SK-N-SH (cell line): Measurements from ENCODE around the gene COL24A1. TPM values are rescaled to one million over a fixed set of nuclear protein-coding genes. Genes with fewer than 3 reads are reported as not detected.

Source experiments
- CTCF ChIA-PET: fragments of 300-600, 350-600 bp; formaldehyde crosslinking; extraction: SDS; loops from one replicate; lab custom pipeline; 2021; lab: Yijun Ruan, JAX
- POLR2A ChIA-PET: fragments of 350-600 bp; sonication (Branson Sonifier 250); formaldehyde crosslinking; extraction: SDS; loops from one replicate; lab custom pipeline; 2020; ENCODE audit warnings: antibody characterized with exemption, inconsistent platforms; lab: Yijun Ruan, JAX
- DNase-seq: peaks from one replicate; pipeline ENCODE4 v3.0.0; 2012
- H2AFZ ChIP-seq: fragments of 200-600 bp; sonication (generic); 2 replicates; pipeline ENCODE4 v1.8.1; 2016; ENCODE audit warnings: antibody characterized with exemption, mild to moderate bottlenecking, low read depth
- H3F3A ChIP-seq: fragments of 200-600 bp; sonication (generic); replicated peaks from 2 replicates; pipeline ENCODE3; 2016; ENCODE audit warnings: antibody characterized with exemption, mild to moderate bottlenecking; ENCODE audit not compliant: insufficient read depth
- H3K27ac ChIP-seq, 2 experiments: fragments of 200-500 bp in 1 of 2; fragments of 200-600 bp in 1 of 2; sonication (Bioruptor generic) in 1 of 2; sonication (generic), shearing (Covaris generic) in 1 of 2; 2 replicates each; pipeline versions ENCODE4 v1.5.1 to v1.6.1; 2014 to 2016; ENCODE audit warnings: low read depth in 2 of 2, inconsistent platforms in 1 of 2, low read length in 1 of 2, mild to moderate bottlenecking in 1 of 2, mixed read lengths in 1 of 2
- H3K27me3 ChIP-seq: fragments of 200-600 bp; sonication (generic), shearing (Covaris generic); 2 replicates; pipeline ENCODE4 v1.6.1; 2016; ENCODE audit warnings: mixed run types; ENCODE audit not compliant: insufficient read depth
- H3K36me3 ChIP-seq, 2 experiments: fragments of 200-500 bp in 1 of 2; fragments of 200-600 bp in 1 of 2; sonication (Bioruptor generic) in 1 of 2; sonication (generic) in 1 of 2; replicated peaks in 1 of 2; 2 replicates each; pipeline versions ENCODE3 to v1.5.1; 2014 to 2016; ENCODE audit warnings: low read length in 1 of 2, mild to moderate bottlenecking in 1 of 2; ENCODE audit not compliant: insufficient read depth in 2 of 2, control insufficient read depth in 1 of 2
- H3K4me1 ChIP-seq, 2 experiments: fragments of 200-500 bp in 1 of 2; fragments of 200-600 bp in 1 of 2; sonication (Bioruptor generic) in 1 of 2; sonication (generic), shearing (Covaris generic) in 1 of 2; 2 replicates each; pipeline versions ENCODE4 v1.5.1 to v1.6.1; 2014 to 2016; ENCODE audit warnings: low read depth in 1 of 2, low read length in 1 of 2, mixed run types in 1 of 2; ENCODE audit not compliant: insufficient read depth in 2 of 2, control insufficient read depth in 1 of 2
- H3K4me2 ChIP-seq: fragments of 200-600 bp; sonication (generic), shearing (Covaris generic); 2 replicates; pipeline ENCODE4 v1.6.1; 2017; ENCODE audit warnings: mixed run types
- H3K4me3 ChIP-seq, 2 experiments: fragments of 200-500 bp in 1 of 2; fragments of 200-600 bp in 1 of 2; sonication (Bioruptor generic) in 1 of 2; sonication (generic), shearing (Covaris generic) in 1 of 2; 2 replicates each; pipeline versions ENCODE4 v1.5.1 to v1.8.1; 2014 to 2016; ENCODE audit warnings: low read depth in 2 of 2, inconsistent platforms in 1 of 2, low read length in 1 of 2, mild to moderate bottlenecking in 1 of 2, mixed read lengths in 1 of 2, moderate library complexity in 1 of 2
- H3K79me2 ChIP-seq: fragments of 200-600 bp; sonication (generic); 2 replicates; pipeline ENCODE4 v1.8.1; 2017; ENCODE audit warnings: mild to moderate bottlenecking; ENCODE audit not compliant: insufficient read depth
- H3K9ac ChIP-seq: fragments of 200-600 bp; sonication (generic); 2 replicates; pipeline ENCODE4 v1.6.1; 2017; ENCODE audit warnings: mixed run types
- H3K9me2 ChIP-seq: fragments of 200-600 bp; sonication (generic); 2 replicates; pipeline ENCODE4 v1.6.1; 2017; ENCODE audit warnings: mixed run types
- H3K9me3 ChIP-seq: fragments of 200-600 bp; sonication (generic); 2 replicates; pipeline ENCODE4 v1.6.1; 2017; ENCODE audit warnings: mixed run types, mild to moderate bottlenecking, moderate library complexity
- H4K20me1 ChIP-seq: fragments of 200-600 bp; sonication (generic); 2 replicates; pipeline ENCODE4 v1.6.1; 2017; ENCODE audit warnings: mild to moderate bottlenecking, mixed run types; ENCODE audit not compliant: insufficient read depth
- CHD2 ChIP-seq: fragments of 150-350 bp; IDR thresholded peaks from 2 replicates; pipeline ENCODE4 v1.6.1; 2018; ENCODE audit warnings: low read length; ENCODE audit not compliant: partially characterized antibody
- CTCF ChIP-seq: fragments of 200-600 bp; sonication (generic); IDR thresholded peaks from 2 replicates; pipeline ENCODE4 v1.6.1; 2017; ENCODE audit warnings: antibody characterized with exemption, mild to moderate bottlenecking, moderate library complexity
- EZH2phosphoT487 ChIP-seq: fragments of 200-600 bp; sonication (generic); IDR thresholded peaks from 2 replicates; pipeline ENCODE4 v1.6.1; 2017; ENCODE audit warnings: low read depth, mixed run types, mild to moderate bottlenecking, antibody characterized with exemption, moderate library complexity, borderline replicate concordance
- FOSL2 ChIP-seq: IDR thresholded peaks from 2 replicates; pipeline ENCODE4 v1.4.0; 2012; ENCODE audit warnings: low read depth, mild to moderate bottlenecking, moderate library complexity, borderline replicate concordance
- FOXJ3 ChIP-seq: sonication (generic); formaldehyde crosslinking; IDR thresholded peaks from 2 replicates; pipeline ENCODE4 v1.5.1; 2020; ENCODE audit warnings: mild to moderate bottlenecking, missing genetic modification reagents
- GABPA ChIP-seq: IDR thresholded peaks from 2 replicates; pipeline ENCODE4 v1.4.0; 2012; ENCODE audit warnings: low read depth, mild to moderate bottlenecking
- GATA2 ChIP-seq: sonication (generic); formaldehyde crosslinking; IDR thresholded peaks from 2 replicates; pipeline ENCODE4 v1.5.0; 2020; ENCODE audit warnings: mild to moderate bottlenecking, missing genetic modification reagents
- IRF3 ChIP-seq: fragments of 150-350 bp; IDR thresholded peaks from 2 replicates; pipeline ENCODE4 v1.6.1; 2016; ENCODE audit warnings: mild to moderate bottlenecking, low read depth, low read length
- MEF2A ChIP-seq: IDR thresholded peaks from 2 replicates; pipeline ENCODE4 v1.4.0; 2012; ENCODE audit warnings: low read depth, borderline replicate concordance
- MXI1 ChIP-seq: IDR thresholded peaks from 2 replicates; pipeline ENCODE4 v1.6.1; 2012; ENCODE audit warnings: mild to moderate bottlenecking, low read depth, low read length, improper control_type of control experiment
- NRF1 ChIP-seq: IDR thresholded peaks from 2 replicates; pipeline ENCODE4 v1.6.1; 2012; ENCODE audit warnings: low read depth, mild to moderate bottlenecking, low read length
- PBX3 ChIP-seq: IDR thresholded peaks from 2 replicates; pipeline ENCODE4; 2012
- RXRA ChIP-seq: IDR thresholded peaks from 2 replicates; pipeline ENCODE4 v1.4.0; 2012; ENCODE audit warnings: low read depth, mild to moderate bottlenecking, borderline replicate concordance
- SIN3A ChIP-seq: IDR thresholded peaks from 2 replicates; pipeline ENCODE4 v1.6.1; 2012; ENCODE audit warnings: low read depth, mild to moderate bottlenecking, low read length, moderate library complexity, borderline replicate concordance
- SMC3 ChIP-seq: IDR thresholded peaks from 2 replicates; pipeline ENCODE4 v1.6.1; 2012; ENCODE audit warnings: low read depth, low read length, improper control_type of control experiment
- TCF12 ChIP-seq: IDR thresholded peaks from 2 replicates; pipeline ENCODE4 v1.4.0; 2012
- TEAD4 ChIP-seq: IDR thresholded peaks from 2 replicates; pipeline ENCODE4 v1.4.0; 2012; ENCODE audit warnings: mild to moderate bottlenecking, borderline replicate concordance; ENCODE audit not compliant: insufficient read depth
- YY1 ChIP-seq: IDR thresholded peaks from 2 replicates; pipeline ENCODE4 v1.4.0; 2012; ENCODE audit warnings: low read depth, mild to moderate bottlenecking
- ZBTB33 ChIP-seq: IDR thresholded peaks from 2 replicates; pipeline ENCODE4 v1.4.0; 2012; ENCODE audit warnings: low read depth, borderline replicate concordance
- WGBS: methylation state at CpG from one replicate; pipeline ENCODE4 v1.1.6; 2017; ENCODE audit warnings: low lambda C conversion rate; 5-methylcytosine and 5-hydroxymethylcytosine counted together
- polyA plus RNA-seq, 3 experiments: library from polyadenylated mRNA; depleted of rRNA; stranded (reverse); fragments of >200 nt; gene quantifications; 2 replicates each; pipeline ENCODE4 v1.2.3, GENCODE V29; 2012

COL24A1 gene
- polyA plus RNA-seq, 1 of the 3 experiments (the other 2 are of a cell fraction): not detected

- TF ChIP-seq NRF1: no peak
- no peak for TF ChIP-seq SIN3A
- TF ChIP-seq FOXJ3 (CRISPR knock-in tag): no peak
- TF ChIP-seq CHD2: no peak
- no peak for TF ChIP-seq RXRA
- TF ChIP-seq MEF2A: no peak
- no peak for TF ChIP-seq FOSL2
- no peak for TF ChIP-seq EZH2phosphoT487
- TF ChIP-seq, all 33 proteins: peak for 0
Measured at GRCh38 chr1:86105533-86105866, 51.1 kb downstream of the COL24A1 start (continued).

GRCh38 chr1:86104606-86105532 is 51.7 kb downstream of the COL24A1 start:
- no peak overlapping the region for H3K9ac ChIP-seq
- no peaks in the 10 kb centered on the region for H3K36me3 ChIP-seq
- no peaks in the 10 kb centered on the region for H4K20me1 ChIP-seq
- no peak for TF ChIP-seq YY1
- ChIA-PET CTCF (no interaction called here), POLR2A (no interaction called here)
- 6% methylated on average over 9 of the region's 12 CpGs for WGBS
- H3K9me2 ChIP-seq: no peaks in the 10 kb centered on the region
- DNase-seq: no peak
- H3K4me1 ChIP-seq: no peaks in the 10 kb centered on the region
- no peaks in the 10 kb centered on the region for H3K9me3 ChIP-seq
- H3K79me2 ChIP-seq: no peaks in the 10 kb centered on the region
- peaks cover 7% of the 10 kb centered on the region; the same call in 1 of the 2 replicates for H3K27me3 ChIP-seq
- no peak overlapping the region for H3K27ac ChIP-seq
- no peak overlapping the region for H3K4me3 ChIP-seq
- no peaks in the 10 kb centered on the region for H3F3A ChIP-seq
- H2AFZ ChIP-seq: no peak overlapping the region
- no peak overlapping the region for H3K4me2 ChIP-seq

GRCh38 chr1:86101616-86102015 is 55.0 kb downstream of the COL24A1 start:
- Histone ChIP-seq H3K9me3 (no peaks in the 10 kb centered on the region), H3K9ac (no peak overlapping the region), H3K36me3 (no peaks in the 10 kb centered on the region), H3F3A (no peaks in the 10 kb centered on the region), H3K79me2 (no peaks in the 10 kb centered on the region), H3K4me3 (no peak overlapping the region), H3K27me3 (0 out of 2 replicates have a peak, but pooled peaks cover 7% of the 10 kb centered on the region), H4K20me1 (no peaks in the 10 kb centered on the region), H2AFZ (no peak overlapping the region), H3K4me1 (no peaks in the 10 kb centered on the region), H3K4me2 (no peak overlapping the region), H3K27ac (no peak overlapping the region)
- CTCF ChIA-PET: no interaction called here
- POLR2A ChIA-PET: no interaction called here
- DNase-seq: no peak
- TF ChIP-seq GATA2 (CRISPR knock-in tag): no peak
- no peak for TF ChIP-seq TEAD4
- TF ChIP-seq MXI1: no peak
- no peak for TF ChIP-seq FOSL2
- TF ChIP-seq NRF1: no peak
- TF ChIP-seq CTCF: no peak
- no peak for TF ChIP-seq PBX3
- no peak for TF ChIP-seq ZBTB33
- TF ChIP-seq GABPA: no peak
- TF ChIP-seq CHD2: no peak
- TF ChIP-seq SMC3: no peak
- no peak for TF ChIP-seq TCF12
- TF ChIP-seq IRF3: no peak
- TF ChIP-seq RXRA: no peak
- TF ChIP-seq, all 33 proteins: peak for 0
- no peaks in the 10 kb centered on the region for H3K9me2 ChIP-seq
- 0% methylated on average over 2 of the region's 2 CpGs for WGBS
